Thyroid gland (tissue), 4 donors: ENCODE data around the gene PARD3.

Experiments
- POLR2A ChIP-seq, 2 donors: fragments of 450-650 bp; IDR thresholded peaks; one replicate each; pipeline ENCODE4 v1.6.1; 2017; ENCODE audit warnings: antibody characterized with exemption in 2 of 2, mild to moderate bottlenecking in 2 of 2, moderate library complexity in 1 of 2
- TF ChIP-seq, protein P1 (sequence below), 6 experiments: fragments of 200-600 bp in 3 of 6; fragments of 450-650 bp in 3 of 6; sonication (generic) in 3 of 6; IDR thresholded peaks; one replicate each; pipeline ENCODE4 v1.5.1; 2016 to 2019; ENCODE audit warnings: antibody characterized with exemption in 6 of 6, mild to moderate bottlenecking in 2 of 6, inconsistent platforms in 1 of 6, moderate library complexity in 1 of 6

DNA sequence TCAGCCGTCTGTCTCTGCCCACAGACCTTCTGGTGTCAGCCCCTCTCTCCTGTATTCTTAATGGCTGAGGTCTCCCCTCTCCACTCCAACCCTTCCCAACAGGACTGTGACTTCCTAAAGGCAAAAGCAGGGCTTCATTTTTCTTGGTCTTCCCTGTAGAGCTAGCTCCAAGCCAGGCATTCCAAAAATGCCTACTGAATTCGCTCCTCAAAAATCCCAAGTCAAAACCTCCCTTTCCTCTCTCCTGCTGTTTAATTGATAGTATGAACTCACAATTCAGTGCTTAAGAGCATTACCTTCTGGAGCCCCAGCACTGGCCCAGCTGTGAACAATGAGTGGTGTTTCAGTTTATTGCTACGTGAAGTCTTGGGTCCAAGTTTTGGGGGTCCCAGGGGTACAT lies 628.4 kb downstream of the PARD3 start:
- TF ChIP-seq, protein P1, sequence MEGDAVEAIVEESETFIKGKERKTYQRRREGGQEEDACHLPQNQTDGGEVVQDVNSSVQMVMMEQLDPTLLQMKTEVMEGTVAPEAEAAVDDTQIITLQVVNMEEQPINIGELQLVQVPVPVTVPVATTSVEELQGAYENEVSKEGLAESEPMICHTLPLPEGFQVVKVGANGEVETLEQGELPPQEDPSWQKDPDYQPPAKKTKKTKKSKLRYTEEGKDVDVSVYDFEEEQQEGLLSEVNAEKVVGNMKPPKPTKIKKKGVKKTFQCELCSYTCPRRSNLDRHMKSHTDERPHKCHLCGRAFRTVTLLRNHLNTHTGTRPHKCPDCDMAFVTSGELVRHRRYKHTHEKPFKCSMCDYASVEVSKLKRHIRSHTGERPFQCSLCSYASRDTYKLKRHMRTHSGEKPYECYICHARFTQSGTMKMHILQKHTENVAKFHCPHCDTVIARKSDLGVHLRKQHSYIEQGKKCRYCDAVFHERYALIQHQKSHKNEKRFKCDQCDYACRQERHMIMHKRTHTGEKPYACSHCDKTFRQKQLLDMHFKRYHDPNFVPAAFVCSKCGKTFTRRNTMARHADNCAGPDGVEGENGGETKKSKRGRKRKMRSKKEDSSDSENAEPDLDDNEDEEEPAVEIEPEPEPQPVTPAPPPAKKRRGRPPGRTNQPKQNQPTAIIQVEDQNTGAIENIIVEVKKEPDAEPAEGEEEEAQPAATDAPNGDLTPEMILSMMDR (IDR thresholded peaks at IDR 0.05) = no peak
- no peak for TF ChIP-seq POLR2A (IDR thresholded peaks at IDR 0.05)
